Spleen (tissue), 11 donors: ENCODE results near the gene RABGAP1. TPM values are rescaled to one million over a fixed set of nuclear protein-coding genes. Genes with fewer than 3 reads are reported as not detected.

Source experiments
- DNase-seq: peaks from one replicate; pipeline ENCODE4 v3.0.0-alpha.2; 2020
- H3K27ac ChIP-seq, 8 donors: fragments of 200-600 bp; sonication (generic) in 7 of 8; 1 replicate in 4 of 8; 2 replicates in 4 of 8; pipeline versions ENCODE4 v1.5.0 to v1.8.0; 2016 to 2021; ENCODE audit warnings: inconsistent platforms in 4 of 8, mild to moderate bottlenecking in 4 of 8, moderate library complexity in 1 of 8
- H3K27me3 ChIP-seq, 7 donors: fragments of 200-600 bp; sonication (generic) in 6 of 7; replicated peaks in 1 of 7; 1 replicate in 4 of 7; 2 replicates in 3 of 7; pipeline versions ENCODE4 v1.5.0 to v1.8.0; 2016 to 2021; ENCODE audit warnings: inconsistent platforms in 3 of 7, mild to moderate bottlenecking in 1 of 7
- H3K36me3 ChIP-seq, 6 donors: fragments of 200-600 bp; sonication (generic) in 5 of 6; 1 replicate in 4 of 6; 2 replicates in 2 of 6; pipeline versions ENCODE4 v1.5.0 to v1.8.0; 2016 to 2021; ENCODE audit warnings: inconsistent platforms in 2 of 6
- H3K4me1 ChIP-seq, 6 donors: fragments of 200-600 bp; sonication (generic) in 5 of 6; 1 replicate in 3 of 6; 2 replicates in 3 of 6; pipeline versions ENCODE4 v1.5.0 to v1.8.0; 2016 to 2021; ENCODE audit warnings: inconsistent platforms in 3 of 6
- H3K4me3 ChIP-seq, 8 donors: fragments of 200-600 bp; sonication (generic) in 7 of 8; 1 replicate in 4 of 8; 2 replicates in 4 of 8; pipeline versions ENCODE4 v1.5.0 to v1.8.0; 2016 to 2021; ENCODE audit warnings: inconsistent platforms in 4 of 8, mild to moderate bottlenecking in 4 of 8, moderate library complexity in 2 of 8
- H3K9me3 ChIP-seq, 8 donors: fragments of 200-600 bp; sonication (generic) in 7 of 8; 1 replicate in 4 of 8; 2 replicates in 4 of 8; pipeline versions ENCODE4 v1.5.0 to v1.8.0; 2016 to 2021; ENCODE audit warnings: inconsistent platforms in 4 of 8
- CTCF ChIP-seq, 11 experiments: fragments of 200-600 bp in 7 of 11; fragments of 450-650 bp in 4 of 11; sonication (generic) in 4 of 11; IDR thresholded peaks in 8 of 11; conservative IDR thresholded peaks in 3 of 11; 1 replicate in 7 of 11; 2 replicates in 4 of 11; pipeline versions ENCODE4 v1.4.0 to v1.8.0; 2016 to 2021; ENCODE audit warnings: antibody characterized with exemption in 11 of 11, inconsistent platforms in 4 of 11, mild to moderate bottlenecking in 1 of 11
- POLR2A ChIP-seq, 3 donors: fragments of 450-650 bp; IDR thresholded peaks; one replicate each; pipeline ENCODE4 v1.5.1; 2017; ENCODE audit warnings: antibody characterized with exemption in 3 of 3, mild to moderate bottlenecking in 1 of 3
- POLR2AphosphoS5 ChIP-seq, 3 donors: sonication (generic); formaldehyde crosslinking; IDR thresholded peaks; one replicate each; pipeline ENCODE4 v1.5.1; 2017; ENCODE audit warnings: antibody characterized with exemption in 3 of 3
- WGBS, 5 donors: extraction: QIAGEN DNeasy Blood & Tissue Kit in 3 of 5; methylation state at CpG; one replicate each; pipeline versions ENCODE4 v1.1.5 to v1.1.7; 2013 to 2018; 5-methylcytosine and 5-hydroxymethylcytosine counted together
- intact Hi-C: fragments of 100-400 bp; cut with DNase I; formaldehyde crosslinking; loops from one replicate; pipeline ENCODE4 v1.15.0; 2023; ENCODE audit warnings: low total_unique reads
- polyA plus RNA-seq, 3 donors: library from polyadenylated mRNA; stranded (reverse); fragments of 200-250 nt; gene quantifications; one replicate each; pipeline ENCODE4 v1.2.1, GENCODE V29; 2013
- total RNA-seq, 7 donors: library from RNA; depleted of rRNA in 3 of 7; stranded (reverse); fragments of >200 nt in 3 of 7; fragmentation: NEBNext Ultra II Directional in 4 of 7; extraction: Animal tissue kit (Norgen Biotek cat#: 25700) in 4 of 7; gene quantifications; one replicate each; pipeline versions ENCODE4 v1.1.0 to v1.2.1, GENCODE V29; 2016 to 2021
- donor health status: healthy with polysubstance abuse.
- donor health status: DM: no; HTN: no; CAD: no; lungs with moderate emphysema.
- donor health status: DM: no; HTN: no; CAD: no.
- donor health status: Bipolar disorder and iron deficiency.
- donor health status: healthy.
- donor health status: DM: no; HTN: no; CAD: no.
- donor health status: DM: yes; HTN: yes; CAD: no.

RABGAP1 gene
- total and polyA plus RNA-seq, 10 donors: 7.4 to 65.7 (median 48.6) TPM

DNA sequence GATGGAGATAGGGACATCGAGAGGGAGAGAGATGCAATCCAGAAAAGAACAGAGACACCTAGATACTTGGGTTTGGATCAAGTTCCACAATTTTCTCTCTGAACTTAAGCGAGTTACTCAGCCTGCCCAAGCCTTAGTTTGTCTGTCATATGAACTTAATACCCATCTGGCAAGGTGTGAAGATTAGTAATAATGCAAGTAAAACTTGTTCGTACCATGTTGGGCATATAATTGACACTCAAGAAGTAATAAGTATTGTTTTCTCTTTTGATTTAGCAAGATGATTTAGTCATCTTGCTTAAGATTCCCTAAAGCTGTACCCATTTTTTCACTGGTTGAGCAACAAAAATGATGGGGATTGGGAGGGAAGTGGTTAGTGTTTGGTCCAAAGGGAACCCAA is 7.5 kb downstream of the RABGAP1 start:
- intact Hi-C loops: no loop called here
- Histone ChIP-seq H3K27me3 (no peaks in the 10 kb centered on the region), H3K36me3 (peaks cover 0 to 11% (median 0%) of the 10 kb centered on the region in 6 donors), H3K27ac (no peak overlapping the region), H3K4me3 (no peak overlapping the region), H3K4me1 (peaks cover 4 to 73% (median 29%) of the 10 kb centered on the region in 6 donors), H3K9me3 (no peaks in the 10 kb centered on the region)
- 71 to 90% (median 87%) methylated on average over 3 of the region's 3 CpGs for WGBS, 5 donors
- no peak for DNase-seq
- no peak for TF ChIP-seq POLR2A (IDR thresholded peaks at IDR 0.05)
- TF ChIP-seq CTCF (IDR thresholded peaks at IDR 0.05 in 8 of 11, conservative IDR thresholded peaks at IDR 0.05 in 3 of 11): no peak
- TF ChIP-seq POLR2AphosphoS5 (IDR thresholded peaks at IDR 0.05): no peak

- Histone ChIP-seq H3K27me3 (no peaks in the 10 kb centered on the region), H3K36me3 (peaks cover 0 to 5% (median 0%) of the 10 kb centered on the region in 6 donors), H3K4me1 (peaks cover 2 to 64% (median 24%) of the 10 kb centered on the region in 6 donors), H3K27ac (no peak overlapping the region), H3K9me3 (no peaks in the 10 kb centered on the region), H3K4me3 (no peak overlapping the region)
- no peak for TF ChIP-seq POLR2AphosphoS5 (IDR thresholded peaks at IDR 0.05)
- no peak for TF ChIP-seq CTCF (IDR thresholded peaks at IDR 0.05 in 8 of 11, conservative IDR thresholded peaks at IDR 0.05 in 3 of 11)
- TF ChIP-seq POLR2A (IDR thresholded peaks at IDR 0.05): no peak
- intact Hi-C loops: no loop called here
- WGBS, 5 donors: 94 to 99% (median 95%) methylated on average over 1 of the region's 1 CpG
- DNase-seq: no peak
Measured at GRCh38 chr9:122949696-122950095, 8.9 kb downstream of the RABGAP1 start.

DNA sequence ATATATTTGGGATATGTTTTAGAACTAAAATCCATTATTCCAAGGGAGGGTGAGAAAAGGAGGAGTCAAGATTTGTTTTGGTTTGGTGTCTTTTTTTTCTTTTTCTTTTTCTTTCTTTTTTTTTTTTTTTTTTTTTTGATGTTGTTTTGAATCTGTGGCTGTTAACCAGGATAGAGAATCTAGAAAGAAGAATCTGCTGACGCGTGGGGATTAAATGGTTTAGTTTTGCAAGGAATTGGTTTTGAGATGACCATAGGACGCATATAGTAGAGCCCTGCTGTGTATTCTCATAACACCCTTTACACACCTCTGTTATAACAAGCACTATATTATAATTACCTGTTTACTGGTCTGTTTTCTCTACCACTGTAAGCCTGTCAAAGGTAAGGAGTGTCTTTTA is 9.4 kb downstream of the RABGAP1 start:
- TF ChIP-seq POLR2A (IDR thresholded peaks at IDR 0.05): no peak
- no peak for TF ChIP-seq POLR2AphosphoS5 (IDR thresholded peaks at IDR 0.05)
- no peak for TF ChIP-seq CTCF (IDR thresholded peaks at IDR 0.05 in 8 of 11, conservative IDR thresholded peaks at IDR 0.05 in 3 of 11)
- Histone ChIP-seq H3K9me3 (no peaks in the 10 kb centered on the region), H3K4me1 (peaks cover 2 to 64% (median 26%) of the 10 kb centered on the region in 6 donors), H3K27ac (no peak overlapping the region), H3K27me3 (no peaks in the 10 kb centered on the region), H3K36me3 (peaks cover 0 to 4% (median 0%) of the 10 kb centered on the region in 6 donors), H3K4me3 (no peak overlapping the region)
- DNase-seq: no peak
- 89 to 94% (median 93%) methylated on average over 3 of the region's 3 CpGs for WGBS, 5 donors
- intact Hi-C loops: no loop called here

DNA sequence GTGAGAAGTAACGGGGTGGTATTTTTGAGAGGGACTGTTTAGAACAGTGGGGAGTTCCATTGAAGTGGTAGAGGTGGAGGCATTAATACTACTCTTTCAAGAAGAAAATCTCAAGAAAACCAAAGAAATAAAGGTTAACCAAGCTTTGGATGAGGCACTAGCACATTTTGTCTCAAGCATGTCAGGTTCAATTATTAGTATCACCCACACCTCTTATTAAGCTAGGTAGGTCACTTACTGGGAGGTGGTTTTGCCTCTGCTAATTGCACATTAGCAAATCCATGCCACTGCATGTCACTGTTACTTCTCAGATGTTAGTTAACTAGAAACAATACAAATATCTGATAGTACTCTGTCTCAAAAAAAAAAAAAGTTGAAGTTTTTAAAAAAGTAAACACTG is 10.2 kb downstream of the RABGAP1 start:
- TF ChIP-seq POLR2AphosphoS5 (IDR thresholded peaks at IDR 0.05) (no peak), POLR2A (IDR thresholded peaks at IDR 0.05) (no peak), CTCF (IDR thresholded peaks at IDR 0.05 in 8 of 11, conservative IDR thresholded peaks at IDR 0.05 in 3 of 11) (no peak)
- intact Hi-C loops: no loop called here
- WGBS, 5 donors: 80 to 97% (median 85%) methylated on average over 1 of the region's 1 CpG
- Histone ChIP-seq H3K36me3 (peaks cover 0 to under 1% (median 0%) of the 10 kb centered on the region in 6 donors), H3K4me1 (peaks cover 2 to 64% (median 24%) of the 10 kb centered on the region in 6 donors), H3K4me3 (no peak overlapping the region), H3K27ac (no peak overlapping the region), H3K27me3 (no peaks in the 10 kb centered on the region), H3K9me3 (no peaks in the 10 kb centered on the region)
- no peak for DNase-seq
